GM12875 (cell line): ENCODE results near the gene PDE2A.
A peak's percentile ranks its signal among the peaks of the same experiment; 100 is the strongest.

Experiments
- H3K4me3 ChIP-seq: one replicate; pipeline ENCODE4 v1.5.1; 2011; ENCODE audit warnings: low read depth, low read length, control low read depth
- CTCF ChIP-seq: IDR thresholded peaks from 2 replicates; pipeline ENCODE4 v1.5.1; 2011; ENCODE audit warnings: low read depth, mild to moderate bottlenecking, control low read depth, inconsistent platforms, low read length, moderate library complexity, borderline replicate concordance; ENCODE audit not compliant: insufficient read depth

PDE2A gene

GRCh38 chr11:72602250-72602904 is 71.8 kb downstream of the PDE2A start:
- no peak overlapping the region for H3K4me3 ChIP-seq
- no peak for TF ChIP-seq CTCF

GRCh38 chr11:72600557-72600956 is 73.7 kb downstream of the PDE2A start:
- no peak overlapping the region for H3K4me3 ChIP-seq
- TF ChIP-seq CTCF, result no peak

GRCh38 chr11:72599325-72600117 is 74.7 kb downstream of the PDE2A start:
- no peak overlapping the region for H3K4me3 ChIP-seq
- TF ChIP-seq CTCF, result no peak

DNA sequence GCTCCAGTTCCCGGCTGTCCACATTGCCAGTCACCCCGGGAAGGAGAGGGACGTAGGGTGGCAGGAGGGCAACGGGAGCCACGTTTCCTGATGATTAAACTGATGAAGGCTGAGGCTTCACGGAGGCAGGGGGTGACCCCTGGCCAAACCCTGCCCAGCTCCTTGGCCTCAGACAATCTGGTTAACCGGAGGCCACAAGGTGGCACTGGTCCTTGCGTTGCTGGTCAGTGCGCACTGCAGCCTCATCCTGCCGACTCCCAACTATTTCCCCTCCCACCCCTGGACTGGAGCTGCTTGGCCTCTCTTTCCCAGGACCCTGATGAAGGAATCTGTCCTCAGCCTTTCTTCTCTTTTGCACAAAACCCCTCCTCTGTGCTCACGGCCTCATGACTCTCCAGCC is 75.3 kb downstream of the PDE2A start:
- no peak overlapping the region for H3K4me3 ChIP-seq
- 0 out of 2 replicates have a peak, but pooled peaks have one; percentile 6 for TF ChIP-seq CTCF

- no peak for TF ChIP-seq CTCF
- no peak overlapping the region for H3K4me3 ChIP-seq
Observed at GRCh38 chr11:72598466-72598865, 75.8 kb downstream of the PDE2A start.

DNA sequence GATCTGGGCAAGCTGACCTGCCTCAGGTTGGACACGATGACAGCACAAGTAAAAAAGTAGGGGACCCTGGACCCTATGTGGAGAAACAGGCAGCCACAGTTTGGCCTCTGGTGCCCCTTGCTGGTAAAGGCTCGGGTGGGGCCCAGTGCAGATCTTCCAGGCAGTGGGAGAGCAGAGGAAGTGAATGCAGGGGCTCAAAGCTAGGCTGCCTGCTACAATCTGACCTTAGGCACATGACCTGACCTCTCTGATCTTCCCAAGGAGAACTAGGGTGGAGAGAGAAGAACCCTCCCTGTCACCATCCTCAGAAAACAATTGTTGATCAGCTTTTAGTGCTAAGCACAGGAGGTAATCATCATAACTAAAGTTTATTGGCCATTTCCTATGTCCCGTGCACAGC is 76.5 kb downstream of the PDE2A start:
- H3K4me3 ChIP-seq, result no peak overlapping the region
- TF ChIP-seq CTCF, result no peak

- no peak overlapping the region for H3K4me3 ChIP-seq
- no peak for TF ChIP-seq CTCF
Observed at GRCh38 chr11:72595292-72595684, 78.9 kb downstream of the PDE2A start.
